Epidermal melanocyte (primary cell): ENCODE results near the gene EIF3A.
A peak's percentile ranks its signal among the peaks of the same experiment; 100 is the strongest.
"Not testable (repeated sequence)": the region's sequence is repeated elsewhere in the genome, so short reads cannot be mapped to it uniquely, and the experiment has no call there.

ENCODE experiments used
- DNase-seq: peaks from one replicate; pipeline ENCODE4 v3.0.0; 2011; ENCODE audit warnings: low spot score; ENCODE audit not compliant: insufficient read length

The EIF3A gene

GRCh38 chr10:119049777-119050176 lies 30.8 kb downstream of the EIF3A start:
- no peak for DNase-seq

GRCh38 chr10:119049361-119049760 lies 31.3 kb downstream of the EIF3A start:
- DNase-seq = no peak

- DNase-seq = no peak
Observed at GRCh38 chr10:119045561-119045960, 35.1 kb downstream of the EIF3A start.

- DNase-seq = no peak
Observed at GRCh38 chr10:119042169-119042568, 38.4 kb downstream of the EIF3A start.

- no peak for DNase-seq
Observed at GRCh38 chr10:119041326-119041725, 39.3 kb downstream of the EIF3A start.

GRCh38 chr10:119039161-119039560 lies 41.5 kb downstream of the EIF3A start:
- DNase-seq = no peak

GRCh38 chr10:119031496-119032059 lies 49.0 kb downstream of the EIF3A start:
- no peak for DNase-seq

GRCh38 chr10:119030421-119031250 lies 50.0 kb downstream of the EIF3A start:
- DNase-seq = no peak

- DNase-seq = no peak
Observed at GRCh38 chr10:119029613-119030420, 50.8 kb downstream of the EIF3A start, which contains the start of gene NANOS1. Gene NANOS1, plus strand, starts transcription at chr10:119029714. Its CDS starts 88 bp downstream, at chr10:119029802.

- DNase-seq = peak; percentile 78
Observed at GRCh38 chr10:119028900-119029612, 51.6 kb downstream of the EIF3A start.

- not testable (repeated sequence) for DNase-seq
Observed at GRCh38 chr10:119028445-119028899, 52.1 kb downstream of the EIF3A start.

GRCh38 chr10:119026301-119027110 lies 54.1 kb downstream of the EIF3A start:
- DNase-seq = no peak

- no peak for DNase-seq
Observed at GRCh38 chr10:119025776-119026175, 54.8 kb downstream of the EIF3A start.

GRCh38 chr10:119025336-119025735 lies 55.3 kb downstream of the EIF3A start:
- no peak for DNase-seq

- no peak for DNase-seq
Observed at GRCh38 chr10:119024882-119025281, 55.7 kb downstream of the EIF3A start.

- DNase-seq = no peak
Observed at GRCh38 chr10:119023553-119023868, 57.1 kb downstream of the EIF3A start.

GRCh38 chr10:119022846-119023552 lies 57.6 kb downstream of the EIF3A start:
- peak; percentile 84 for DNase-seq

- no peak for DNase-seq
Observed at GRCh38 chr10:119020627-119020946, 60.0 kb downstream of the EIF3A start.

GRCh38 chr10:119007211-119007574 lies 73.4 kb downstream of the EIF3A start:
- no peak for DNase-seq
